ENCODE measurements around the gene PRUNE2. TPM values are rescaled to one million over a fixed set of nuclear protein-coding genes. Genes with fewer than 3 reads are reported as not detected.

Gene PRUNE2
- total RNA-seq, 1 donor from 2014 or later: 6.7 TPM

DNA sequence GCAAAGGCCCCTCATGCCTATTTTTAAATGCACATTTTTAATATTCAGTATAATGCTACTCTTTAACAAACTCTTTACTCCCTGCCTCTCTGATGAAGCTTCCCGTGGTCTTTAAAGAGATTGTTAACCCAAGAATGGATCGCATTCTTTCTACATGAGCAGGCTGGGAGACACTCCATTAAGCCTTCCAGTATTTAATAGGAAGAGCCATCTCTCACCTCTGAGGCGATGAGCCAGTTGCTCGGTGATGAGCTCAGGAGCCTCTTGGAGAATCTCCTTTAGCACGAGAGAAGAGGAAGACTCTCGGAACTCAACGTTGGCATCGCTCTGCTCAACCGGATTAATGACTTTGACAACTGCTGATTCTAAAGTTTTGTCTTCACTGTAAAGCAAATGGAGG, 59.6 kb downstream of the PRUNE2 start:
- H3K27me3 Mint-ChIP-seq (ENCODE audit: unreplicated experiment): no peaks in the 10 kb centered on the region
- H3K36me3 Mint-ChIP-seq (ENCODE audit: low read depth, unreplicated experiment): no peaks in the 10 kb centered on the region
- no peak overlapping the region for H3K27ac Mint-ChIP-seq (ENCODE audit: unreplicated experiment)
- H3K9me3 Mint-ChIP-seq (ENCODE audit: unreplicated experiment): no peaks in the 10 kb centered on the region
- no peaks in the 10 kb centered on the region for H3K4me1 Mint-ChIP-seq (ENCODE audit: unreplicated experiment)
- H3K4me3 Mint-ChIP-seq (ENCODE audit: unreplicated experiment): no peak overlapping the region
- no peak for DNase-seq (ENCODE audit: low spot score)
- TF ChIP-seq, protein P1, sequence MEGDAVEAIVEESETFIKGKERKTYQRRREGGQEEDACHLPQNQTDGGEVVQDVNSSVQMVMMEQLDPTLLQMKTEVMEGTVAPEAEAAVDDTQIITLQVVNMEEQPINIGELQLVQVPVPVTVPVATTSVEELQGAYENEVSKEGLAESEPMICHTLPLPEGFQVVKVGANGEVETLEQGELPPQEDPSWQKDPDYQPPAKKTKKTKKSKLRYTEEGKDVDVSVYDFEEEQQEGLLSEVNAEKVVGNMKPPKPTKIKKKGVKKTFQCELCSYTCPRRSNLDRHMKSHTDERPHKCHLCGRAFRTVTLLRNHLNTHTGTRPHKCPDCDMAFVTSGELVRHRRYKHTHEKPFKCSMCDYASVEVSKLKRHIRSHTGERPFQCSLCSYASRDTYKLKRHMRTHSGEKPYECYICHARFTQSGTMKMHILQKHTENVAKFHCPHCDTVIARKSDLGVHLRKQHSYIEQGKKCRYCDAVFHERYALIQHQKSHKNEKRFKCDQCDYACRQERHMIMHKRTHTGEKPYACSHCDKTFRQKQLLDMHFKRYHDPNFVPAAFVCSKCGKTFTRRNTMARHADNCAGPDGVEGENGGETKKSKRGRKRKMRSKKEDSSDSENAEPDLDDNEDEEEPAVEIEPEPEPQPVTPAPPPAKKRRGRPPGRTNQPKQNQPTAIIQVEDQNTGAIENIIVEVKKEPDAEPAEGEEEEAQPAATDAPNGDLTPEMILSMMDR (IDR thresholded peaks at IDR 0.05; ENCODE audit: unreplicated experiment): no peak

DNA sequence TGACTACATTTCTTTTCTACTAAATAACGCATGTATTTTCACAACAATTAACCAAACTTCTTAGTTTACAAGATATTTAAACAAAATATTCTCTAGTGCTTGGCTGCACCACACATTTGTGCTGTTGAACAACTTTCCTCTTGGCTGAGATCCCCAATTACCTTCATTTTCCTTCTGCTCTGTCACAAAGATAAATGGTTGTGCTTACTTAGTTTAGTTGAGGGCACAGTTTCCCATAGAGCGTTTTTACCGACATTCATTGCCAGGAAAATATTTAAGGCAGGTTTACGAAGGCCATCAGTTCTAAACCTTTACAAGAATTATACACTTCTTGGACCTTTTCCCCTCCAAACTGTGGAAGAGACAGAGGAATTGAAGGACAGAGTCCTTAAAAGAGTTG, 60.7 kb downstream of the PRUNE2 start:
- no peaks in the 10 kb centered on the region for H3K27me3 Mint-ChIP-seq (ENCODE audit: unreplicated experiment)
- H3K9me3 Mint-ChIP-seq (ENCODE audit: unreplicated experiment): no peaks in the 10 kb centered on the region
- no peaks in the 10 kb centered on the region for H3K36me3 Mint-ChIP-seq (ENCODE audit: low read depth, unreplicated experiment)
- no peak overlapping the region for H3K27ac Mint-ChIP-seq (ENCODE audit: unreplicated experiment)
- no peak overlapping the region for H3K4me3 Mint-ChIP-seq (ENCODE audit: unreplicated experiment)
- no peak for DNase-seq (ENCODE audit: low spot score)
- TF ChIP-seq, protein P1 (IDR thresholded peaks at IDR 0.05; ENCODE audit: unreplicated experiment): no peak
- no peaks in the 10 kb centered on the region for H3K4me1 Mint-ChIP-seq (ENCODE audit: unreplicated experiment)

DNA sequence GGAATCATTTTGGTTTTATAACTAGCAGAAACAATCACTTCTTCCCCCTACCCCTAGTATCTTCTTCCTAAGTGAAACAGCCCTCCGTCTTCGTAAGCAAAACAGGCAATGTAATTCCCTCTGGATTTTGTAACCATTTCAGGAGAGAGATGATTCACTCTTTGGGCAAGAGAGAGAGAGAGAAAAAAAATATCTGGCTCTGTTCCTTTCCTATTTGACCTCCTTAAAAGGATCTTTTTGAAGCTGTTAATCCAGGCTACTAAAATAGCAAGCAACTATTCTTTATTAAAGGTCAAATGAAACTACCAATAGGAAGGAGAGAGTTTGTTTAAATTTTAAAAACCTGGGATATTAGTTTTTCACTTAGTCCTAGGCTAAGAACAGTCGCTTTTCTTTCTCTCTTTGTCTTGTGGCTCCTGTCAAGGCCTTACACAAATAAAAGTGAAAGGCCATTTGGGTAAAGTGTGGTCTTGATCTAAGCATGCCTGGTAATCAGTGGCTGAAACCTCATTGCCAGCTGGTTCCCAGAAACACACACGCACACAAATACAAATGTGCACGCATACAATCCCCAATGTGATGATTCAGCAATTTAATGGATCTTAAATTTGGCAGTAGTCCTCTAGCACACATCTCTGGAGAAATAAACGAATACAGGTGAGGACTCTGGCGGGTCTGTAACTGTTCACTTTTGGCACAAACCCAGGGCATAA, 70.2 kb downstream of the PRUNE2 start:
- H3K4me3 Mint-ChIP-seq (ENCODE audit: unreplicated experiment): no peak overlapping the region
- no peaks in the 10 kb centered on the region for H3K4me1 Mint-ChIP-seq (ENCODE audit: unreplicated experiment)
- no peak for DNase-seq (ENCODE audit: low spot score)
- TF ChIP-seq, protein P1 (IDR thresholded peaks at IDR 0.05; ENCODE audit: unreplicated experiment): no peak
- no peaks in the 10 kb centered on the region for H3K9me3 Mint-ChIP-seq (ENCODE audit: unreplicated experiment)
- no peak overlapping the region for H3K27ac Mint-ChIP-seq (ENCODE audit: unreplicated experiment)
- H3K27me3 Mint-ChIP-seq (ENCODE audit: unreplicated experiment): no peaks in the 10 kb centered on the region
- H3K36me3 Mint-ChIP-seq (ENCODE audit: low read depth, unreplicated experiment): no peaks in the 10 kb centered on the region

DNA sequence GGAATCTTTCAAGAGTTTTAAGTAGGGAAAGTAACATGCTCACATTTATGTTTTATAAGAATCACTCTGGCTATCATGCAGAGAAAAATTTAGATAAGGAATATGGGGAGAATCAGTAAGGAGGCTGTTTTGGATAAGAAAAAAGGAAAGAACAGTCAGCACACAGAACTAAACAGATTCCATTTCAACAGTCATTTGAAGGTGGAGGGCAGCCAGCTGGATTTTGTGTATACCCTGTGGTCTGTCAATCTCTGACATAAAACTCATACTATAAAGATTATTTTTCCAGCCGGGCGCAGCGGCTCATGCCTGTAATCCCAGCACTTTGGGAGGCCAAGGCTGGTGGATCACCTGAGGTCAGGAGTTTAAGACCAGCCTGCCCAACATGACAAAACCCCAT, 77.5 kb downstream of the PRUNE2 start:
- Mint-ChIP-seq H3K27me3 (ENCODE audit: unreplicated experiment) (no peaks in the 10 kb centered on the region), H3K9me3 (ENCODE audit: unreplicated experiment) (peaks cover 4% of the 10 kb centered on the region), H3K4me1 (ENCODE audit: unreplicated experiment) (no peaks in the 10 kb centered on the region), H3K36me3 (ENCODE audit: low read depth, unreplicated experiment) (no peaks in the 10 kb centered on the region), H3K4me3 (ENCODE audit: unreplicated experiment) (no peak overlapping the region), H3K27ac (ENCODE audit: unreplicated experiment) (no peak overlapping the region)
- DNase-seq (ENCODE audit: low spot score): no peak
- TF ChIP-seq, protein P1 (IDR thresholded peaks at IDR 0.05; ENCODE audit: unreplicated experiment): no peak

DNA sequence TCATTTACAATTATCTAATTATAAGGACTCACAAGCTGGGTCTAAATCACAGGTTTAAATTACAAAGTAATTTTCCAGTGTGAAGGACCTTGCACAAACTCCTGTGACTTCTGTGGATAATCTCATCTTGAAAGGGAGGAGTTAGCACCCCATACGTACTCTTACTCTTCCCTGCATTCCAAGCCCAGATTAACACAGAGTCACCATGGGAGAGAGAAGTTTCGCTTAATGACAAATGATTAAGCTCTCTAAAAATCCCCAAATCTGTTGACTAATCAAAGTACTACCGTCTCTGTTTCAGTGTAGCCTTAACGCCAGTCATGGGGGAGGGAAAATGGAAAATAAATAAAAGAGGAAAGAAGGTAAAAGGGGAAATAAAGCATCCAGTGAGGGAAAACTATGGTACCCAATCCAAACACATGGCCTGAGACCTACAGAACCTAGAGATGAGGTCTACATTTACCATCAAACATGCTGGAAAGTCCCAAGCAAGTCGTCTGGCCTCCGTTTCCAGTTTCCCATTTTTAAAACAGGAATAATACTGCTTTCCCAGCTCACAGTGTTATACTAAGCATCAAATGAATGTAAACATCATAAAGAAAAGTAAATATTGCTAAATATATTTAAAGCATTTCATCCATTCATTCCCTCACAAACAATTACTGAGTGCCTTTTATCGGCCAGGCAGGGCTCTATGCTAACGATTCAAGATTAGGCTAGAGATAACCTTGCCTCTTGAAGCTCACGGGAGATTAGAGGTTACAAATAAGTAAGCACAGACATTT, 78.4 kb downstream of the PRUNE2 start:
- DNase-seq (ENCODE audit: low spot score): no peak
- Mint-ChIP-seq H3K36me3 (ENCODE audit: low read depth, unreplicated experiment) (no peaks in the 10 kb centered on the region), H3K27me3 (ENCODE audit: unreplicated experiment) (no peaks in the 10 kb centered on the region), H3K9me3 (ENCODE audit: unreplicated experiment) (peaks cover 4% of the 10 kb centered on the region), H3K27ac (ENCODE audit: unreplicated experiment) (no peak overlapping the region), H3K4me3 (ENCODE audit: unreplicated experiment) (no peak overlapping the region), H3K4me1 (ENCODE audit: unreplicated experiment) (no peaks in the 10 kb centered on the region)
- TF ChIP-seq, protein P1 (IDR thresholded peaks at IDR 0.05; ENCODE audit: unreplicated experiment): no peak
